ENCODE measurements around the gene ASPRV1.

GRCh38 chr2:69935011-69935410 is 26.4 kb downstream of the ASPRV1 start:
- TF ChIP-seq CTCF (IDR thresholded peaks at IDR 0.05) = no peak
- no peak for TF ChIP-seq POLR2A (IDR thresholded peaks at IDR 0.05)
